Measurements from ENCODE around the gene DUSP28.

- TF ChIP-seq CTCF (IDR thresholded peaks at IDR 0.05) (no peak), POLR2A (IDR thresholded peaks at IDR 0.05) (no peak)
Measured at GRCh38 chr2:240589850-240590525, 29.8 kb downstream of the DUSP28 start.
